NCI-H146 (cell line): ENCODE results near the gene NELFB.
A peak's percentile ranks its signal among the peaks of the same experiment; 100 is the strongest.

ENCODE experiments used
- DNase-seq: peaks from one replicate; lab custom pipeline; 2025; lab: John Stamatoyannopoulos, UW

The NELFB gene

GRCh38 chr9:137268538-137269201 lies 13.5 kb downstream of the NELFB start:
- DNase-seq = no peak

GRCh38 chr9:137269231-137269772 lies 14.2 kb downstream of the NELFB start:
- DNase-seq = no peak

GRCh38 chr9:137270929-137271695 lies 16.0 kb downstream of the NELFB start:
- DNase-seq = no peak

- DNase-seq = no peak
Measured at GRCh38 chr9:137271696-137272076, 16.6 kb downstream of the NELFB start.

- DNase-seq = no peak
Measured at GRCh38 chr9:137272241-137273094, 17.3 kb downstream of the NELFB start.

GRCh38 chr9:137273095-137273490 lies 18.0 kb downstream of the NELFB start:
- DNase-seq = peak; percentile 25

GRCh38 chr9:137273611-137274320 lies 18.6 kb downstream of the NELFB start:
- peak; percentile 74 for DNase-seq

- no peak for DNase-seq
Measured at GRCh38 chr9:137275203-137275587, 20.1 kb downstream of the NELFB start.

- DNase-seq = no peak
Measured at GRCh38 chr9:137275588-137276472, 20.7 kb downstream of the NELFB start.

- no peak for DNase-seq
Measured at GRCh38 chr9:137276473-137277328, 21.6 kb downstream of the NELFB start.

- DNase-seq = no peak
Measured at GRCh38 chr9:137277329-137278041, 22.4 kb downstream of the NELFB start, which contains the start of gene TOR4A. Gene TOR4A (plus strand): TSS chr9:137277726. CDS start chr9:137278690, 964 bp downstream.

GRCh38 chr9:137278061-137278701 lies 23.1 kb downstream of the NELFB start:
- no peak for DNase-seq

- DNase-seq = no peak
Measured at GRCh38 chr9:137278721-137279711, 23.9 kb downstream of the NELFB start.

GRCh38 chr9:137279741-137280473 lies 24.8 kb downstream of the NELFB start:
- DNase-seq = no peak

GRCh38 chr9:137280474-137281344 lies 25.6 kb downstream of the NELFB start:
- no peak for DNase-seq
